SK-N-SH (cell line): ENCODE measurements around the gene SV2C. TPM values are rescaled to one million over a fixed set of nuclear protein-coding genes. Genes with fewer than 3 reads are reported as not detected.

ENCODE experiments used
- CTCF ChIA-PET: fragments of 300-600, 350-600 bp; formaldehyde crosslinking; extraction: SDS; loops from one replicate; lab custom pipeline; 2021; lab: Yijun Ruan, JAX
- POLR2A ChIA-PET: fragments of 350-600 bp; sonication (Branson Sonifier 250); formaldehyde crosslinking; extraction: SDS; loops from one replicate; lab custom pipeline; 2020; ENCODE audit warnings: antibody characterized with exemption, inconsistent platforms; lab: Yijun Ruan, JAX
- DNase-seq: peaks from one replicate; pipeline ENCODE4 v3.0.0; 2012
- H2AFZ ChIP-seq: fragments of 200-600 bp; sonication (generic); 2 replicates; pipeline ENCODE4 v1.8.1; 2016; ENCODE audit warnings: antibody characterized with exemption, mild to moderate bottlenecking, low read depth
- H3F3A ChIP-seq: fragments of 200-600 bp; sonication (generic); replicated peaks from 2 replicates; pipeline ENCODE3; 2016; ENCODE audit warnings: antibody characterized with exemption, mild to moderate bottlenecking; ENCODE audit not compliant: insufficient read depth
- H3K27ac ChIP-seq, 2 experiments: fragments of 200-500 bp in 1 of 2; fragments of 200-600 bp in 1 of 2; sonication (Bioruptor generic) in 1 of 2; sonication (generic), shearing (Covaris generic) in 1 of 2; 2 replicates each; pipeline versions ENCODE4 v1.5.1 to v1.6.1; 2014 to 2016; ENCODE audit warnings: low read depth in 2 of 2, inconsistent platforms in 1 of 2, low read length in 1 of 2, mild to moderate bottlenecking in 1 of 2, mixed read lengths in 1 of 2
- H3K27me3 ChIP-seq: fragments of 200-600 bp; sonication (generic), shearing (Covaris generic); 2 replicates; pipeline ENCODE4 v1.6.1; 2016; ENCODE audit warnings: mixed run types; ENCODE audit not compliant: insufficient read depth
- H3K36me3 ChIP-seq, 2 experiments: fragments of 200-500 bp in 1 of 2; fragments of 200-600 bp in 1 of 2; sonication (Bioruptor generic) in 1 of 2; sonication (generic) in 1 of 2; replicated peaks in 1 of 2; 2 replicates each; pipeline versions ENCODE3 to v1.5.1; 2014 to 2016; ENCODE audit warnings: low read length in 1 of 2, mild to moderate bottlenecking in 1 of 2; ENCODE audit not compliant: insufficient read depth in 2 of 2, control insufficient read depth in 1 of 2
- H3K4me1 ChIP-seq, 2 experiments: fragments of 200-500 bp in 1 of 2; fragments of 200-600 bp in 1 of 2; sonication (Bioruptor generic) in 1 of 2; sonication (generic), shearing (Covaris generic) in 1 of 2; 2 replicates each; pipeline versions ENCODE4 v1.5.1 to v1.6.1; 2014 to 2016; ENCODE audit warnings: low read depth in 1 of 2, low read length in 1 of 2, mixed run types in 1 of 2; ENCODE audit not compliant: insufficient read depth in 2 of 2, control insufficient read depth in 1 of 2
- H3K4me2 ChIP-seq: fragments of 200-600 bp; sonication (generic), shearing (Covaris generic); 2 replicates; pipeline ENCODE4 v1.6.1; 2017; ENCODE audit warnings: mixed run types
- H3K4me3 ChIP-seq, 2 experiments: fragments of 200-500 bp in 1 of 2; fragments of 200-600 bp in 1 of 2; sonication (Bioruptor generic) in 1 of 2; sonication (generic), shearing (Covaris generic) in 1 of 2; 2 replicates each; pipeline versions ENCODE4 v1.5.1 to v1.8.1; 2014 to 2016; ENCODE audit warnings: low read depth in 2 of 2, inconsistent platforms in 1 of 2, low read length in 1 of 2, mild to moderate bottlenecking in 1 of 2, mixed read lengths in 1 of 2, moderate library complexity in 1 of 2
- H3K79me2 ChIP-seq: fragments of 200-600 bp; sonication (generic); 2 replicates; pipeline ENCODE4 v1.8.1; 2017; ENCODE audit warnings: mild to moderate bottlenecking; ENCODE audit not compliant: insufficient read depth
- H3K9ac ChIP-seq: fragments of 200-600 bp; sonication (generic); 2 replicates; pipeline ENCODE4 v1.6.1; 2017; ENCODE audit warnings: mixed run types
- H3K9me2 ChIP-seq: fragments of 200-600 bp; sonication (generic); 2 replicates; pipeline ENCODE4 v1.6.1; 2017; ENCODE audit warnings: mixed run types
- H3K9me3 ChIP-seq: fragments of 200-600 bp; sonication (generic); 2 replicates; pipeline ENCODE4 v1.6.1; 2017; ENCODE audit warnings: mixed run types, mild to moderate bottlenecking, moderate library complexity
- H4K20me1 ChIP-seq: fragments of 200-600 bp; sonication (generic); 2 replicates; pipeline ENCODE4 v1.6.1; 2017; ENCODE audit warnings: mild to moderate bottlenecking, mixed run types; ENCODE audit not compliant: insufficient read depth
- EP300 ChIP-seq, 2 experiments: IDR thresholded peaks; 2 replicates each; pipeline versions ENCODE4 v1.4.0 to v1.6.1; 2012; ENCODE audit warnings: borderline replicate concordance in 1 of 2, low read depth in 1 of 2, low read length in 1 of 2
- EZH2phosphoT487 ChIP-seq: fragments of 200-600 bp; sonication (generic); IDR thresholded peaks from 2 replicates; pipeline ENCODE4 v1.6.1; 2017; ENCODE audit warnings: low read depth, mixed run types, mild to moderate bottlenecking, antibody characterized with exemption, moderate library complexity, borderline replicate concordance
- FOSL2 ChIP-seq: IDR thresholded peaks from 2 replicates; pipeline ENCODE4 v1.4.0; 2012; ENCODE audit warnings: low read depth, mild to moderate bottlenecking, moderate library complexity, borderline replicate concordance
- FOXJ3 ChIP-seq: sonication (generic); formaldehyde crosslinking; IDR thresholded peaks from 2 replicates; pipeline ENCODE4 v1.5.1; 2020; ENCODE audit warnings: mild to moderate bottlenecking, missing genetic modification reagents
- FOXM1 ChIP-seq: IDR thresholded peaks from 2 replicates; pipeline ENCODE4 v1.4.0; 2012; ENCODE audit warnings: low read depth, mild to moderate bottlenecking
- GATA2 ChIP-seq: sonication (generic); formaldehyde crosslinking; IDR thresholded peaks from 2 replicates; pipeline ENCODE4 v1.5.0; 2020; ENCODE audit warnings: mild to moderate bottlenecking, missing genetic modification reagents
- JUND ChIP-seq: IDR thresholded peaks from 2 replicates; pipeline ENCODE4 v1.4.0; 2012
- MEF2A ChIP-seq: IDR thresholded peaks from 2 replicates; pipeline ENCODE4 v1.4.0; 2012; ENCODE audit warnings: low read depth, borderline replicate concordance
- NFIC ChIP-seq: IDR thresholded peaks from 2 replicates; pipeline ENCODE4 v1.4.0; 2012; ENCODE audit warnings: borderline replicate concordance
- NRF1 ChIP-seq: IDR thresholded peaks from 2 replicates; pipeline ENCODE4 v1.6.1; 2012; ENCODE audit warnings: low read depth, mild to moderate bottlenecking, low read length
- PBX3 ChIP-seq: IDR thresholded peaks from 2 replicates; pipeline ENCODE4; 2012
- POLR2AphosphoS5 ChIP-seq: IDR thresholded peaks from 2 replicates; pipeline ENCODE4 v1.6.1; 2012; ENCODE audit warnings: low read depth, low read length
- RFX5 ChIP-seq: IDR thresholded peaks from 2 replicates; pipeline ENCODE4 v1.6.1; 2012; ENCODE audit warnings: mild to moderate bottlenecking, improper control_type of control experiment, low read length
- RXRA ChIP-seq: IDR thresholded peaks from 2 replicates; pipeline ENCODE4 v1.4.0; 2012; ENCODE audit warnings: low read depth, mild to moderate bottlenecking, borderline replicate concordance
- SIN3A ChIP-seq: IDR thresholded peaks from 2 replicates; pipeline ENCODE4 v1.6.1; 2012; ENCODE audit warnings: low read depth, mild to moderate bottlenecking, low read length, moderate library complexity, borderline replicate concordance
- SMC3 ChIP-seq: IDR thresholded peaks from 2 replicates; pipeline ENCODE4 v1.6.1; 2012; ENCODE audit warnings: low read depth, low read length, improper control_type of control experiment
- TAF1 ChIP-seq: IDR thresholded peaks from 2 replicates; pipeline ENCODE4 v1.6.1; 2012; ENCODE audit warnings: low read depth, mild to moderate bottlenecking, low read length, moderate library complexity, borderline replicate concordance
- TEAD4 ChIP-seq: IDR thresholded peaks from 2 replicates; pipeline ENCODE4 v1.4.0; 2012; ENCODE audit warnings: mild to moderate bottlenecking, borderline replicate concordance; ENCODE audit not compliant: insufficient read depth
- USF2 ChIP-seq: fragments of 150-350 bp; IDR thresholded peaks from 2 replicates; pipeline ENCODE4 v1.6.1; 2017; ENCODE audit warnings: antibody characterized with exemption, low read length, low read depth, borderline replicate concordance
- WGBS: methylation state at CpG from one replicate; pipeline ENCODE4 v1.1.6; 2017; ENCODE audit warnings: low lambda C conversion rate; 5-methylcytosine and 5-hydroxymethylcytosine counted together
- polyA plus RNA-seq, 3 experiments: library from polyadenylated mRNA; depleted of rRNA; stranded (reverse); fragments of >200 nt; gene quantifications; 2 replicates each; pipeline ENCODE4 v1.2.3, GENCODE V29; 2012
- TF ChIP-seq, protein P1 (sequence below): fragments of 200-600 bp; sonication (generic); IDR thresholded peaks from 2 replicates; pipeline ENCODE4 v1.6.1; 2017; ENCODE audit warnings: antibody characterized with exemption, mild to moderate bottlenecking, moderate library complexity
- TF ChIP-seq, protein P2 (sequence below): IDR thresholded peaks from 2 replicates; pipeline ENCODE4 v1.4.0; 2012; ENCODE audit warnings: low read depth, borderline replicate concordance

SV2C gene
- polyA plus RNA-seq, 1 of the 3 experiments (the other 2 are of a cell fraction): 0.05 TPM

- no peaks in the 10 kb centered on the region for H3K36me3 ChIP-seq
- no peak overlapping the region for H3K27ac ChIP-seq
- H3K9me3 ChIP-seq: no peaks in the 10 kb centered on the region
- no peaks in the 10 kb centered on the region for H4K20me1 ChIP-seq
- no peak overlapping the region for H3K4me3 ChIP-seq
- TF ChIP-seq FOXM1: no peak
- no peak for TF ChIP-seq FOSL2
- no peak for TF ChIP-seq EZH2phosphoT487
- no peak for TF ChIP-seq NFIC
- no peak for TF ChIP-seq POLR2AphosphoS5
- TF ChIP-seq RFX5: no peak
- no peak for TF ChIP-seq FOXJ3 (CRISPR knock-in tag)
- TF ChIP-seq JUND: no peak
- no peak for TF ChIP-seq GATA2 (CRISPR knock-in tag)
- no peak for TF ChIP-seq RXRA
- TF ChIP-seq, protein P1, sequence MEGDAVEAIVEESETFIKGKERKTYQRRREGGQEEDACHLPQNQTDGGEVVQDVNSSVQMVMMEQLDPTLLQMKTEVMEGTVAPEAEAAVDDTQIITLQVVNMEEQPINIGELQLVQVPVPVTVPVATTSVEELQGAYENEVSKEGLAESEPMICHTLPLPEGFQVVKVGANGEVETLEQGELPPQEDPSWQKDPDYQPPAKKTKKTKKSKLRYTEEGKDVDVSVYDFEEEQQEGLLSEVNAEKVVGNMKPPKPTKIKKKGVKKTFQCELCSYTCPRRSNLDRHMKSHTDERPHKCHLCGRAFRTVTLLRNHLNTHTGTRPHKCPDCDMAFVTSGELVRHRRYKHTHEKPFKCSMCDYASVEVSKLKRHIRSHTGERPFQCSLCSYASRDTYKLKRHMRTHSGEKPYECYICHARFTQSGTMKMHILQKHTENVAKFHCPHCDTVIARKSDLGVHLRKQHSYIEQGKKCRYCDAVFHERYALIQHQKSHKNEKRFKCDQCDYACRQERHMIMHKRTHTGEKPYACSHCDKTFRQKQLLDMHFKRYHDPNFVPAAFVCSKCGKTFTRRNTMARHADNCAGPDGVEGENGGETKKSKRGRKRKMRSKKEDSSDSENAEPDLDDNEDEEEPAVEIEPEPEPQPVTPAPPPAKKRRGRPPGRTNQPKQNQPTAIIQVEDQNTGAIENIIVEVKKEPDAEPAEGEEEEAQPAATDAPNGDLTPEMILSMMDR: no peak
- TF ChIP-seq TAF1: no peak
- no peak for TF ChIP-seq MEF2A
- no peak for TF ChIP-seq PBX3
- TF ChIP-seq EP300 (IDR thresholded peaks at IDR 0.05; ENCODE audit: borderline replicate concordance in 1 of 2, low read depth in 1 of 2, low read length in 1 of 2): no peak
- TF ChIP-seq SIN3A: no peak
- H3K4me2 ChIP-seq: no peak overlapping the region
- no peak overlapping the region for H3K9ac ChIP-seq
- ChIA-PET CTCF (no interaction called here), POLR2A (no interaction called here)
- 5% methylated on average over 1 of the region's 1 CpG for WGBS
- no peaks in the 10 kb centered on the region for H3F3A ChIP-seq
- no peaks in the 10 kb centered on the region for H3K79me2 ChIP-seq
- H2AFZ ChIP-seq: no peak overlapping the region
- no peaks in the 10 kb centered on the region for H3K9me2 ChIP-seq
- H3K4me1 ChIP-seq: peaks cover 0 to 6% of the 10 kb centered on the region in 2 experiments; a peak in 1 of 4 replicates
- no peak for DNase-seq
- no peaks in the 10 kb centered on the region for H3K27me3 ChIP-seq
Observed at GRCh38 chr5:76269932-76270610, 186.9 kb downstream of the SV2C start.

DNA sequence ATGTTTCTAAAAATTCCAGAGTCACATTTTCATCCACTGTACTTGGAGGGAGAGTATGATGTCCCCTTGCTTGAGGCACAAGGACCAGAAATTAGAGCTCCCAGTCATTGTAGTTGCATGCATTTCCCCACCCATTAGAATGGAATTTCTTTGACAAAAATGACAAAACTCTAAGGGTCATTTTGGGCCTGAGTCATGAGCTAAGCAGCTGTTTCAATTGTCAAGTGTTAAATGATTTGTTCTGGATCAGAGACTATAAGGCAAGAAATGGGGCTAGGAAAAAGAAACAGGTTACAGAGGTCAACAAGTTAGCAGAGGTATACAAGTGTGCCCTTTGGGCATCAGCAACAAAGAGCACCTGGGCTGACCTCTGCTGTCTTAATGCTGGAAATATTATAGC is 188.7 kb downstream of the SV2C start:
- ChIA-PET POLR2A (no interaction called here), CTCF (interaction anchor here (1.4 kb wide), 1 partner anchor 15 kb away, joined by 3 read pairs; no protein-coding TSS in a partner anchor)
- Histone ChIP-seq H3K36me3 (no peaks in the 10 kb centered on the region), H3K9me3 (no peaks in the 10 kb centered on the region), H3K4me1 (peaks cover 0 to 6% of the 10 kb centered on the region in 2 experiments; a peak in 1 of 4 replicates), H4K20me1 (no peaks in the 10 kb centered on the region), H3K9me2 (no peaks in the 10 kb centered on the region), H3K4me3 (no peak overlapping the region), H3K79me2 (no peaks in the 10 kb centered on the region), H3K4me2 (no peak overlapping the region), H2AFZ (no peak overlapping the region), H3F3A (no peaks in the 10 kb centered on the region), H3K27ac (no peak overlapping the region), H3K27me3 (no peaks in the 10 kb centered on the region), H3K9ac (no peak overlapping the region)
- DNase-seq: no peak
- TF ChIP-seq SMC3 (no peak), SIN3A (no peak), USF2 (no peak), FOXJ3 (CRISPR knock-in tag) (no peak), TEAD4 (no peak), RXRA (no peak), NRF1 (no peak)
- TF ChIP-seq, protein P1: no peak
- TF ChIP-seq, protein P2, sequence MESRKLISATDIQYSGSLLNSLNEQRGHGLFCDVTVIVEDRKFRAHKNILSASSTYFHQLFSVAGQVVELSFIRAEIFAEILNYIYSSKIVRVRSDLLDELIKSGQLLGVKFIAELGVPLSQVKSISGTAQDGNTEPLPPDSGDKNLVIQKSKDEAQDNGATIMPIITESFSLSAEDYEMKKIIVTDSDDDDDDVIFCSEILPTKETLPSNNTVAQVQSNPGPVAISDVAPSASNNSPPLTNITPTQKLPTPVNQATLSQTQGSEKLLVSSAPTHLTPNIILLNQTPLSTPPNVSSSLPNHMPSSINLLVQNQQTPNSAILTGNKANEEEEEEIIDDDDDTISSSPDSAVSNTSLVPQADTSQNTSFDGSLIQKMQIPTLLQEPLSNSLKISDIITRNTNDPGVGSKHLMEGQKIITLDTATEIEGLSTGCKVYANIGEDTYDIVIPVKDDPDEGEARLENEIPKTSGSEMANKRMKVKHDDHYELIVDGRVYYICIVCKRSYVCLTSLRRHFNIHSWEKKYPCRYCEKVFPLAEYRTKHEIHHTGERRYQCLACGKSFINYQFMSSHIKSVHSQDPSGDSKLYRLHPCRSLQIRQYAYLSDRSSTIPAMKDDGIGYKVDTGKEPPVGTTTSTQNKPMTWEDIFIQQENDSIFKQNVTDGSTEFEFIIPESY: no peak
